Suprapubic skin (tissue), 4 donors: ENCODE measurements around the gene GOLGA3.
"Not testable (repeated sequence)": the region's sequence is repeated elsewhere in the genome, so short reads cannot be mapped to it uniquely, and the experiment has no call there.

Source experiments
- CTCF ChIP-seq, 2 donors: fragments of 200-600 bp in 1 of 2; fragments of 450-650 bp in 1 of 2; sonication (generic) in 1 of 2; IDR thresholded peaks; one replicate each; pipeline ENCODE4 v1.5.1; 2016 to 2019; ENCODE audit warnings: antibody characterized with exemption in 2 of 2, mild to moderate bottlenecking in 1 of 2, moderate library complexity in 1 of 2
- EP300 ChIP-seq: sonication (generic); formaldehyde crosslinking; IDR thresholded peaks from one replicate; pipeline ENCODE4 v1.6.1; 2017; ENCODE audit warnings: antibody characterized with exemption
- POLR2A ChIP-seq, 2 donors: fragments of 450-650 bp; IDR thresholded peaks; one replicate each; pipeline ENCODE4 v1.6.1; 2017; ENCODE audit warnings: antibody characterized with exemption in 2 of 2, mild to moderate bottlenecking in 2 of 2, moderate library complexity in 2 of 2
- POLR2AphosphoS5 ChIP-seq, 3 donors: sonication (generic); formaldehyde crosslinking; IDR thresholded peaks; one replicate each; pipeline ENCODE4 v1.6.1; 2017; ENCODE audit warnings: antibody characterized with exemption in 3 of 3

GRCh38 chr12:132857019-132857418 is 28.4 kb upstream of the GOLGA3 start:
- TF ChIP-seq EP300; POLR2AphosphoS5 (IDR thresholded peaks at IDR 0.05); CTCF (IDR thresholded peaks at IDR 0.05); POLR2A (IDR thresholded peaks at IDR 0.05): not testable (repeated sequence)
